Endothelial cell of umbilical vein (primary cell): Measurements from ENCODE around the gene GLMN. TPM values are rescaled to one million over a fixed set of nuclear protein-coding genes. Genes with fewer than 3 reads are reported as not detected.
A peak's percentile ranks its signal among the peaks of the same experiment; 100 is the strongest.

Source experiments
- Bru-seq: library from RNA; stranded (reverse); fragments of 400-500 nt; gene quantifications from one replicate; lab custom pipeline; 2021; lab: Mats Ljungman, UMichigan
- BruChase-seq, 2 experiments: library from RNA; stranded (reverse); fragments of 400-500 nt; gene quantifications; one replicate each; lab custom pipeline; 2021; lab: Mats Ljungman, UMichigan
- BruUV-seq: library from RNA; stranded (reverse); fragments of 400-500 nt; replicated peaks from 2 replicates; lab custom pipeline; 2021; lab: Mats Ljungman, UMichigan
- CTCF ChIA-PET: fragments of 300-600, 350-600 bp; sonication (Branson Sonifier 250); formaldehyde crosslinking; loops from one replicate; lab custom pipeline; 2021; ENCODE audit warnings: antibody characterized with exemption, inconsistent platforms; lab: Charles Lee
- POLR2A ChIA-PET: fragments of 300-600, 350-600 bp; sonication (Branson Sonifier 250); formaldehyde crosslinking; loops from one replicate; lab custom pipeline; 2021; ENCODE audit warnings: antibody characterized with exemption, inconsistent platforms; lab: Charles Lee
- DNase-seq: peaks from one replicate; pipeline ENCODE4 v3.0.0-alpha.2; 2011; ENCODE audit warnings: low read depth, low spot score
- FAIRE-seq: peaks from 2 replicates; lab custom pipeline; 2011; peaks lifted over from hg19 to GRCh38; lab: Jason Lieb, UNC
- H2AFZ ChIP-seq: 2 replicates; pipeline ENCODE4 v1.6.0; 2012; ENCODE audit warnings: low read depth, low read length, control low read depth, inconsistent platforms
- H3K27ac ChIP-seq: 2 replicates; pipeline ENCODE4 v1.5.1; 2011; ENCODE audit warnings: low read depth, mild to moderate bottlenecking, control low read depth, low read length, moderate library complexity; ENCODE audit not compliant: insufficient read depth
- H3K27me3 ChIP-seq, 2 experiments: 2 replicates each; pipeline versions ENCODE4 v1.6.0 to v1.6.1; 2011; ENCODE audit warnings: low read length in 2 of 2, mixed read lengths in 1 of 2; ENCODE audit not compliant: control insufficient read depth in 2 of 2, insufficient read depth in 2 of 2
- H3K36me3 ChIP-seq, 2 experiments: 2 replicates in 1 of 2; 3 replicates in 1 of 2; pipeline ENCODE4 v1.5.1; 2011; ENCODE audit warnings: low read length in 2 of 2, mild to moderate bottlenecking in 1 of 2, moderate library complexity in 1 of 2; ENCODE audit not compliant: control insufficient read depth in 2 of 2, insufficient read depth in 2 of 2; ENCODE audit errors: extremely low read depth in 1 of 2
- H3K4me1 ChIP-seq: 3 replicates; pipeline ENCODE4 v1.5.1; 2011; ENCODE audit warnings: mild to moderate bottlenecking, low read length; ENCODE audit not compliant: control insufficient read depth, insufficient read depth; ENCODE audit errors: extremely low read depth
- H3K4me2 ChIP-seq: 2 replicates; pipeline ENCODE4 v1.6.1; 2011; ENCODE audit warnings: low read length, control low read depth, mixed read lengths; ENCODE audit not compliant: insufficient read depth
- H3K4me3 ChIP-seq, 3 experiments: fragments of 200-600 bp in 1 of 3; sonication (generic), shearing (Covaris generic) in 1 of 3; replicated peaks in 1 of 3; 2 replicates each; pipeline ENCODE4 v1.5.1; 2011 to 2016; ENCODE audit warnings: control low read depth in 3 of 3, low read length in 3 of 3, mild to moderate bottlenecking in 2 of 3, inconsistent platforms in 1 of 3, low read depth in 1 of 3, moderate library complexity in 1 of 3; ENCODE audit not compliant: insufficient read depth in 1 of 3
- H3K79me2 ChIP-seq: 2 replicates; pipeline ENCODE4 v1.6.0; 2012; ENCODE audit warnings: low read length, inconsistent platforms; ENCODE audit not compliant: control insufficient read depth, insufficient read depth
- H3K9ac ChIP-seq: replicated peaks from 2 replicates; pipeline ENCODE3; 2011; ENCODE audit warnings: low read length, control low read depth; ENCODE audit not compliant: insufficient read depth; ENCODE audit errors: extremely low read depth
- H3K9me1 ChIP-seq: replicated peaks from 3 replicates; pipeline ENCODE4 v1.6.0; 2011; ENCODE audit warnings: mild to moderate bottlenecking, low read length; ENCODE audit not compliant: control insufficient read depth, insufficient read depth; ENCODE audit errors: extremely low read depth
- H3K9me3 ChIP-seq: replicated peaks from 2 replicates; pipeline ENCODE4 v1.5.1; 2012; ENCODE audit warnings: low read length, inconsistent platforms; ENCODE audit not compliant: control insufficient read depth, insufficient read depth
- H4K20me1 ChIP-seq: replicated peaks from 2 replicates; pipeline ENCODE3; 2011; ENCODE audit warnings: mild to moderate bottlenecking, low read length; ENCODE audit not compliant: control insufficient read depth, insufficient read depth; ENCODE audit errors: extremely low read depth
- JUN ChIP-seq: IDR thresholded peaks from 2 replicates; pipeline ENCODE4 v1.6.1; 2011; ENCODE audit warnings: borderline replicate concordance, low read depth; ENCODE audit not compliant: insufficient read length, insufficient read depth
- POLR2A ChIP-seq: IDR thresholded peaks from 2 replicates; pipeline ENCODE4 v1.6.1; 2012; ENCODE audit warnings: low read depth, mild to moderate bottlenecking, control low read depth, low read length
- POLR2AphosphoS5 ChIP-seq: IDR thresholded peaks from 2 replicates; pipeline ENCODE4 v1.6.1; 2012; ENCODE audit warnings: low read depth, mild to moderate bottlenecking, control low read depth, low read length, moderate library complexity; ENCODE audit not compliant: insufficient read depth
- dilution Hi-C: fragments of 300-500 bp; cut with MboI; formaldehyde crosslinking; loops from one replicate; pipeline ENCODE4 v1.15.0; 2019; ENCODE audit warnings: low sequenced_read_pairs; ENCODE audit not compliant: extremely low pct_ligation_motif_present
- intact Hi-C: fragments of 100-400 bp; cut with micrococcal nuclease; formaldehyde crosslinking; loops from one replicate; pipeline ENCODE4 v1.10.0; 2022
- long read RNA-seq: library from polyadenylated mRNA; stranded (forward); transcript quantifications from one replicate; pipeline ENCODE4 v2.0.0, GENCODE V29; 2021
- polyA minus RNA-seq, 3 experiments: library from RNA; depleted of rRNA, polyadenylated mRNA; stranded (reverse); fragments of >200 nt; gene quantifications; 1 replicate in 1 of 3; 2 replicates in 2 of 3; pipeline ENCODE4 v1.2.3, GENCODE V29; 2011
- polyA plus RNA-seq, 4 experiments: library from polyadenylated mRNA; depleted of rRNA in 3 of 4; stranded (reverse) in 3 of 4; unstranded in 1 of 4; fragments of >200 nt; gene quantifications; 2 replicates each; pipeline versions ENCODE4 v1.2.1 to v1.2.3, GENCODE V29; 2011 to 2012; ENCODE audit warnings: missing spikeins in 1 of 4
- total RNA-seq: library from RNA; stranded (reverse); gene quantifications from 2 replicates; pipeline ENCODE4 v1.2.3, GENCODE V29; 2021
- TF ChIP-seq, protein P1 (sequence below), 2 donors: IDR thresholded peaks; 1 replicate in 1 of 2; 2 replicates in 1 of 2; pipeline ENCODE4 v1.5.1; 2011; ENCODE audit warnings: low read length in 2 of 2, mild to moderate bottlenecking in 2 of 2, moderate library complexity in 2 of 2, control low read depth in 1 of 2, inconsistent platforms in 1 of 2, low read depth in 1 of 2; ENCODE audit not compliant: insufficient read depth in 1 of 2; ENCODE audit errors: extremely low read depth in 1 of 2

Gene GLMN, protein sequence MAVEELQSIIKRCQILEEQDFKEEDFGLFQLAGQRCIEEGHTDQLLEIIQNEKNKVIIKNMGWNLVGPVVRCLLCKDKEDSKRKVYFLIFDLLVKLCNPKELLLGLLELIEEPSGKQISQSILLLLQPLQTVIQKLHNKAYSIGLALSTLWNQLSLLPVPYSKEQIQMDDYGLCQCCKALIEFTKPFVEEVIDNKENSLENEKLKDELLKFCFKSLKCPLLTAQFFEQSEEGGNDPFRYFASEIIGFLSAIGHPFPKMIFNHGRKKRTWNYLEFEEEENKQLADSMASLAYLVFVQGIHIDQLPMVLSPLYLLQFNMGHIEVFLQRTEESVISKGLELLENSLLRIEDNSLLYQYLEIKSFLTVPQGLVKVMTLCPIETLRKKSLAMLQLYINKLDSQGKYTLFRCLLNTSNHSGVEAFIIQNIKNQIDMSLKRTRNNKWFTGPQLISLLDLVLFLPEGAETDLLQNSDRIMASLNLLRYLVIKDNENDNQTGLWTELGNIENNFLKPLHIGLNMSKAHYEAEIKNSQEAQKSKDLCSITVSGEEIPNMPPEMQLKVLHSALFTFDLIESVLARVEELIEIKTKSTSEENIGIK
- 13.2 and 13.7 TPM in 2 replicates for total RNA-seq
- 1.2 and 2.4 TPM in 2 replicates for polyA plus RNA-seq
- 3.1 and 3.4 TPM in 2 replicates for polyA plus RNA-seq (2011; cell fraction: cytosol; rRNA removed)
- polyA plus RNA-seq (2011; cell fraction: nucleus; rRNA removed) = 15.9 and 22.5 TPM in 2 replicates
- polyA plus RNA-seq (2012) = 5.9 and 13.6 TPM in 2 replicates
- 1.2 and 1.3 TPM in 2 replicates for polyA minus RNA-seq
- polyA minus RNA-seq (2011; cell fraction: cytosol; rRNA and poly(A)+ RNA removed) = 3.0 TPM
- polyA minus RNA-seq (2011; cell fraction: nucleus; rRNA and poly(A)+ RNA removed) = 6.2 and 13.4 TPM in 2 replicates
- percentile 77 among the genes with signal in this experiment for Bru-seq, nascent RNA
- percentile 84 among the genes with signal in this experiment for BruChase-seq, experiment 1, labeled RNA remaining after a 6-hour chase
- BruChase-seq, experiment 2, labeled RNA remaining after a 2-hour chase = percentile 92 among the genes with signal in this experiment
- long read RNA-seq, transcript GLMN-201 (19 exons, 1,995 nt) = major isoform, 34 of 51 reads
- long read RNA-seq, partial matches to known transcripts = 1 of 51 reads
- long read RNA-seq, other reads (novel, unspliced or antisense) = 12 of 51 reads

DNA sequence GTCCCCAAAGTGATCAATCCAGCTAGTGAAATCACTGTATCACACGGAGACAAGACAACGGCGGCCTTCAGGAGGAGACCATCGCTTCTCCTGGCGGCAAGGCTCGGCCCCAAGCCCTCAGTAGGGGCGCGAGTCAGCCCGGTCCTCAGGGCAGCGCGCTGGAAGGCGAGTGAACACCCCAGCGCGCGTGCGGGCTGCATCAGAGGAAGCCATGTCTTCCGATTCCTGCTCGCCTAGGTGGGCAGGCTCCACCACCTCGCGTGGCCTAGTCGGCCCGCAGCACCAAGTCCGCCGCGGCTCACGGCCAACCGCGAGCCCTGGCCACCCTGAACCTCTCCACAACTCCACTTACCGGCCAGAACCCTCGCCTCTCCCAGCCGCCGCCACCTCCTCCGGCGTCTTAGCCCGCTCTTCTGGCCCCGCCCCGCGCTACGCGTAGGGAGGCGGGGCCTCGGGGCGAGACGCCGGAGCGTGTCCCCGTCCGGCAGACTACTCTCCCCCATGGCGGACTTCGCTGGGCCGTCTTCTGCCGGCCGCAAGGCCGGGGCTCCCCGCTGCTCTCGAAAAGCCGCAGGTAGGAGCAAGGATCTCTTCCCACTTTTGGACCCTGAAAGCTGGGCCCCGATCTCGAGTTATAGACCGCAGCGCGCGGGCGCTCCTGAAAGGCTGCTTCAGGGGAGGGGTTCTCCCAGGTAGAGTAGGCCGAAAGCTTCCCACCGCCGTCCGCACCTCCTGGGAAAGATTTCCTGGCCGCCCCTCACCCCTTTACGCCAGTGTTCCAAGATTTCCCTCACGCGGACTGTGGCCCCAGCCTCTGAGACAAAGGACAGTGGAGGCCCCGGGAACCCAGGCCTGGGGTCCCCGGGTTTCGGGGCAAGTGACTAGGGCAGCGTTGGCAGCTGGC lies at the start of gene GLMN, which contains the start of gene RPAP2:
Gene GLMN (minus strand): TSS at position 415 of the 904 bp plus-strand sequence. CDS start 988 bp downstream, outside the sequence.
Gene RPAP2 (plus strand): TSS at position 487 of the 904 bp plus-strand sequence. CDS start 15 bp downstream, at position 502.
- intact Hi-C loops = loop anchor here (2.0 to 10.0 kb wide), 4 partner anchors 183 to 797 kb away; partner anchors contain the start of genes BTBD8 and CDC7
- DNase-seq (peak; percentile 90), FAIRE-seq (no peak)
- ChIA-PET POLR2A (interaction anchor here (1.1 kb wide), 1 partner anchor 297 kb away, joined by 3 read pairs; no protein-coding TSS in a partner anchor), CTCF (interaction anchor here (0.7 to 4.2 kb wide), 4 partner anchors 11 to 306 kb away, joined by 3 to 21 read pairs (median 6); no protein-coding TSS in a partner anchor)
- peak within 1 kb of the TSS; percentile 92 for H3K9ac ChIP-seq
- TF ChIP-seq POLR2A (peak; percentile 92), POLR2AphosphoS5 (peak; percentile 98), JUN (no peak)
- TF ChIP-seq, protein P1, sequence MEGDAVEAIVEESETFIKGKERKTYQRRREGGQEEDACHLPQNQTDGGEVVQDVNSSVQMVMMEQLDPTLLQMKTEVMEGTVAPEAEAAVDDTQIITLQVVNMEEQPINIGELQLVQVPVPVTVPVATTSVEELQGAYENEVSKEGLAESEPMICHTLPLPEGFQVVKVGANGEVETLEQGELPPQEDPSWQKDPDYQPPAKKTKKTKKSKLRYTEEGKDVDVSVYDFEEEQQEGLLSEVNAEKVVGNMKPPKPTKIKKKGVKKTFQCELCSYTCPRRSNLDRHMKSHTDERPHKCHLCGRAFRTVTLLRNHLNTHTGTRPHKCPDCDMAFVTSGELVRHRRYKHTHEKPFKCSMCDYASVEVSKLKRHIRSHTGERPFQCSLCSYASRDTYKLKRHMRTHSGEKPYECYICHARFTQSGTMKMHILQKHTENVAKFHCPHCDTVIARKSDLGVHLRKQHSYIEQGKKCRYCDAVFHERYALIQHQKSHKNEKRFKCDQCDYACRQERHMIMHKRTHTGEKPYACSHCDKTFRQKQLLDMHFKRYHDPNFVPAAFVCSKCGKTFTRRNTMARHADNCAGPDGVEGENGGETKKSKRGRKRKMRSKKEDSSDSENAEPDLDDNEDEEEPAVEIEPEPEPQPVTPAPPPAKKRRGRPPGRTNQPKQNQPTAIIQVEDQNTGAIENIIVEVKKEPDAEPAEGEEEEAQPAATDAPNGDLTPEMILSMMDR (IDR thresholded peaks at IDR 0.05; ENCODE audit: extremely low read depth in 1 of 2, insufficient read depth in 1 of 2, low read depth in 1 of 2, low read length in 2 of 2) = peak; percentile 3 to 23
- no peaks in the 10 kb centered on the region for H3K9me1 ChIP-seq
- H3K9me3 ChIP-seq = no peaks in the 10 kb centered on the region
- BruUV-seq = TSS peak; percentile 71
- no peaks in the 10 kb centered on the region for H3K27me3 ChIP-seq
- H3K4me1 ChIP-seq = peaks cover 10% of the 10 kb centered on the region
- dilution Hi-C loops = no loop called here
- H3K79me2 ChIP-seq = peaks cover 20% of the 10 kb centered on the region
- H3K27ac ChIP-seq = peak within 1 kb of the TSS; percentile 89
- H3K4me3 ChIP-seq = peak within 1 kb of the TSS; percentile 68 to 99 (median 97)
- peaks cover 0 to 2% of the 10 kb centered on the region in 2 experiments for H3K36me3 ChIP-seq
- peak within 1 kb of the TSS; percentile 99 for H3K4me2 ChIP-seq
- H2AFZ ChIP-seq = peak within 1 kb of the TSS; percentile 99
- no peaks in the 10 kb centered on the region for H4K20me1 ChIP-seq
